GM18505 (cell line): ENCODE measurements around the gene IVD.
A peak's percentile ranks its signal among the peaks of the same experiment; 100 is the strongest.

Experiments used
- ATAC-seq: cut with Tn5 transposase; IDR thresholded peaks from one replicate; pipeline ENCODE4 v1.9.1; 2021; ENCODE audit not compliant: unreplicated experiment
- POLR2A ChIP-seq: IDR thresholded peaks from 4 replicates; pipeline ENCODE4 v1.6.1; 2011; ENCODE audit warnings: borderline replicate concordance; ENCODE audit not compliant: insufficient read depth, insufficient read length; ENCODE audit errors: extremely low read depth

Gene IVD

DNA sequence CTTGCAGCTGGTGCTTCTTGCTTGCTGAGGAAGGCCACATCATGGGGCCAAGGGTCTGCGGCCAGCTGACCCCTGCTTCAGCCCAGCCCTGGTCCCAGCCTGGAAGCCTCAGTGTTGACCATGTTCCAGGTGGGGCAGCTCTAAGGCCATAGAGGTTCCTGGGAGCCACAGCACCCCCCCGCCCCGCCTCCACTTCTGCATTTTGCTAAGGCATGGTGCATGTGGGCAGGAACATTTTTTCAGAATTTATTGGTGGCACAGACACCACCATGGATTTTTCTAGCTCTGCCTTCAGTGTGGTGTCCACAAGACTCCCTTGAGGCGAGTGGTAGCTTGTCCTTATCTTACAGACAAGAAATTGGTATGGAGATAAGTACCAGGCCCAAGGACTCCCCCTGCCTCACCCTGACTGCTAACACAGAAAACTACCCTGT lies 63.3 kb downstream of the IVD start:
- TF ChIP-seq POLR2A, result no peak
- no peak for ATAC-seq

- TF ChIP-seq POLR2A, result no peak
- no peak for ATAC-seq
These were observed 64.3 kb downstream of the IVD start for GRCh38 chr15:40469776-40470390.

- peak; percentile 59 for ATAC-seq
- TF ChIP-seq POLR2A, result peak; percentile 66
These were observed 65.0 kb downstream of the IVD start, which contains the start of gene CHST14 for GRCh38 chr15:40470423-40471104. Gene CHST14, plus strand, starts transcription at chr15:40470984. Its CDS starts 230 bp downstream, at chr15:40471214.
